ENCODE results near the gene BABAM2. TPM values are rescaled to one million over a fixed set of nuclear protein-coding genes. Genes with fewer than 3 reads are reported as not detected.
"Not testable (repeated sequence)": the region's sequence is repeated elsewhere in the genome, so short reads cannot be mapped to it uniquely, and the experiment has no call there.

Gene BABAM2
- total RNA-seq, 2 experiments from 2014 or later, result 65.4 to 69.5 TPM

- H3K27ac Mint-ChIP-seq, result no peak overlapping the region
- DNase-seq (no peak), ATAC-seq (no peak)
- H3K27me3 Mint-ChIP-seq, result no peaks in the 10 kb centered on the region
- no peak overlapping the region for H3K4me3 Mint-ChIP-seq
- peaks cover 8% of the 10 kb centered on the region for H3K9me3 Mint-ChIP-seq (ENCODE audit: low read depth)
- CTCF ChIA-PET, result no interaction called here
- peaks cover 59% of the 10 kb centered on the region for H3K36me3 Mint-ChIP-seq
- peaks cover 17% of the 10 kb centered on the region for H3K4me1 Mint-ChIP-seq
Observed at GRCh38 chr2:27992787-27993401, 102.4 kb downstream of the BABAM2 start.

GRCh38 chr2:27993402-27993787 is 102.9 kb downstream of the BABAM2 start:
- Mint-ChIP-seq H3K9me3 (ENCODE audit: low read depth) (peaks cover 8% of the 10 kb centered on the region), H3K36me3 (peaks cover 54% of the 10 kb centered on the region), H3K4me3 (no peak overlapping the region), H3K27ac (no peak overlapping the region), H3K4me1 (peaks cover 12% of the 10 kb centered on the region), H3K27me3 (no peaks in the 10 kb centered on the region)
- CTCF ChIA-PET, result no interaction called here
- no peak for ATAC-seq
- no peak for DNase-seq

- Mint-ChIP-seq H3K4me1 (peaks cover 5% of the 10 kb centered on the region), H3K9me3 (ENCODE audit: low read depth) (peaks cover 8% of the 10 kb centered on the region), H3K27ac (no peak overlapping the region), H3K36me3 (peaks cover 51% of the 10 kb centered on the region), H3K27me3 (no peaks in the 10 kb centered on the region), H3K4me3 (no peak overlapping the region)
- CTCF ChIA-PET, result no interaction called here
- DNase-seq, result no peak
- no peak for ATAC-seq
Observed at GRCh38 chr2:27993950-27994728, 103.6 kb downstream of the BABAM2 start.

GRCh38 chr2:27996156-27996922 is 105.8 kb downstream of the BABAM2 start:
- no peak for DNase-seq
- Mint-ChIP-seq H3K9me3 (ENCODE audit: low read depth) (peaks cover 4% of the 10 kb centered on the region), H3K27me3 (no peaks in the 10 kb centered on the region), H3K4me1 (peaks cover 10% of the 10 kb centered on the region), H3K4me3 (no peak overlapping the region), H3K27ac (no peak overlapping the region), H3K36me3 (peaks cover 50% of the 10 kb centered on the region)
- ATAC-seq, result no peak
- CTCF ChIA-PET, result interaction anchor here (1.6 kb wide), 1 partner anchor 21 kb away, joined by 3 read pairs; no protein-coding TSS in a partner anchor

GRCh38 chr2:28000287-28000686 is 109.8 kb downstream of the BABAM2 start:
- DNase-seq (no peak), ATAC-seq (peak; percentile 46)
- H3K4me3 Mint-ChIP-seq, result no peak overlapping the region
- no peaks in the 10 kb centered on the region for H3K27me3 Mint-ChIP-seq
- peaks cover 39% of the 10 kb centered on the region for H3K36me3 Mint-ChIP-seq
- CTCF ChIA-PET, result no interaction called here
- H3K27ac Mint-ChIP-seq, result no peak overlapping the region
- peaks cover 33% of the 10 kb centered on the region for H3K4me1 Mint-ChIP-seq
- peaks cover 4% of the 10 kb centered on the region for H3K9me3 Mint-ChIP-seq (ENCODE audit: low read depth)

- no peak overlapping the region for H3K27ac Mint-ChIP-seq
- H3K4me1 Mint-ChIP-seq, result peaks cover 36% of the 10 kb centered on the region
- peaks cover 29% of the 10 kb centered on the region for H3K36me3 Mint-ChIP-seq
- no peak for DNase-seq
- no peaks in the 10 kb centered on the region for H3K9me3 Mint-ChIP-seq (ENCODE audit: low read depth)
- no peak for ATAC-seq
- CTCF ChIA-PET, result interaction anchor here (1.1 kb wide), 1 partner anchor 15 kb away, joined by 3 read pairs; no protein-coding TSS in a partner anchor
- H3K27me3 Mint-ChIP-seq, result no peaks in the 10 kb centered on the region
- H3K4me3 Mint-ChIP-seq, result no peak overlapping the region
Observed at GRCh38 chr2:28002181-28002580, 111.7 kb downstream of the BABAM2 start.

- Mint-ChIP-seq H3K36me3 (peaks cover 38% of the 10 kb centered on the region), H3K27me3 (no peaks in the 10 kb centered on the region), H3K9me3 (ENCODE audit: low read depth) (no peaks in the 10 kb centered on the region), H3K27ac (peak overlapping the region; percentile 66), H3K4me1 (peaks cover 36% of the 10 kb centered on the region), H3K4me3 (no peak overlapping the region)
- ATAC-seq, result peak; percentile 93
- CTCF ChIA-PET, result interaction anchor here (0.7 kb wide), 1 partner anchor 156 kb away, joined by 4 read pairs; no protein-coding TSS in a partner anchor
- DNase-seq, result peak; percentile 46
Observed at GRCh38 chr2:28004086-28004485, 113.6 kb downstream of the BABAM2 start.

- CTCF ChIA-PET, result no interaction called here
- DNase-seq (no peak), ATAC-seq (no peak)
- Mint-ChIP-seq H3K9me3 (ENCODE audit: low read depth) (peaks cover 3% of the 10 kb centered on the region), H3K4me1 (peaks cover 8% of the 10 kb centered on the region), H3K36me3 (peaks cover 25% of the 10 kb centered on the region), H3K4me3 (no peak overlapping the region), H3K27ac (no peak overlapping the region), H3K27me3 (no peaks in the 10 kb centered on the region)
Observed at GRCh38 chr2:28009732-28010131, 119.2 kb downstream of the BABAM2 start.

- DNase-seq (no peak), ATAC-seq (no peak)
- CTCF ChIA-PET, result no interaction called here
- Mint-ChIP-seq H3K4me3 (no peak overlapping the region), H3K36me3 (peaks cover 33% of the 10 kb centered on the region), H3K4me1 (peaks cover 5% of the 10 kb centered on the region), H3K27ac (no peak overlapping the region), H3K9me3 (ENCODE audit: low read depth) (peaks cover 5% of the 10 kb centered on the region), H3K27me3 (no peaks in the 10 kb centered on the region)
Observed at GRCh38 chr2:28011322-28011737, 120.8 kb downstream of the BABAM2 start.

GRCh38 chr2:28018474-28018873 is 127.9 kb downstream of the BABAM2 start:
- CTCF ChIA-PET; ATAC-seq; DNase-seq; H3K27ac Mint-ChIP-seq; H3K27me3 Mint-ChIP-seq; H3K4me3 Mint-ChIP-seq; H3K9me3 Mint-ChIP-seq (ENCODE audit: low read depth); H3K4me1 Mint-ChIP-seq: not testable (repeated sequence)
- peaks cover 43% of the 10 kb centered on the region for H3K36me3 Mint-ChIP-seq

- DNase-seq; H3K4me3 Mint-ChIP-seq; H3K4me1 Mint-ChIP-seq; H3K27me3 Mint-ChIP-seq; H3K9me3 Mint-ChIP-seq (ENCODE audit: low read depth); H3K27ac Mint-ChIP-seq; ATAC-seq; CTCF ChIA-PET: not testable (repeated sequence)
- peaks cover 46% of the 10 kb centered on the region for H3K36me3 Mint-ChIP-seq
Observed at GRCh38 chr2:28019521-28019920, 129.0 kb downstream of the BABAM2 start.

- CTCF ChIA-PET, result no interaction called here
- Mint-ChIP-seq H3K4me3 (no peak overlapping the region), H3K27ac (no peak overlapping the region), H3K27me3 (no peaks in the 10 kb centered on the region), H3K9me3 (ENCODE audit: low read depth) (peaks cover 2% of the 10 kb centered on the region), H3K36me3 (peaks cover 54% of the 10 kb centered on the region), H3K4me1 (peaks cover under 1% of the 10 kb centered on the region)
- DNase-seq (no peak), ATAC-seq (no peak)
Observed at GRCh38 chr2:28021898-28022297, 131.4 kb downstream of the BABAM2 start.

GRCh38 chr2:28025123-28025522 is 134.6 kb downstream of the BABAM2 start:
- no peak overlapping the region for H3K4me3 Mint-ChIP-seq
- DNase-seq (no peak), ATAC-seq (no peak)
- H3K27me3 Mint-ChIP-seq, result no peaks in the 10 kb centered on the region
- peaks cover 59% of the 10 kb centered on the region for H3K36me3 Mint-ChIP-seq
- H3K9me3 Mint-ChIP-seq (ENCODE audit: low read depth), result peaks cover 6% of the 10 kb centered on the region
- H3K4me1 Mint-ChIP-seq, result peaks cover 2% of the 10 kb centered on the region
- CTCF ChIA-PET, result no interaction called here
- no peak overlapping the region for H3K27ac Mint-ChIP-seq

Measured in activated CD8-positive, alpha-beta memory T cell treated with anti-CD3 and anti-CD28 coated beads, Interleukin-2, amount 10 ng/mL, durations not matched to agents 7 days and 5 days (primary cell).